GM19193 (cell line): Measurements from ENCODE around the gene MTA2.
A peak's percentile ranks its signal among the peaks of the same experiment; 100 is the strongest.

ENCODE experiments used
- POLR2A ChIP-seq: IDR thresholded peaks from 4 replicates; pipeline ENCODE4 v1.6.1; 2011; ENCODE audit not compliant: insufficient read depth, insufficient read length; ENCODE audit errors: extremely low read depth

MTA2 gene

GRCh38 chr11:62603776-62604299 is 2.2 kb upstream of the MTA2 start:
- no peak for TF ChIP-seq POLR2A

- TF ChIP-seq POLR2A, result no peak
These were observed 1.4 kb upstream of the MTA2 start for GRCh38 chr11:62603072-62603408.

- no peak for TF ChIP-seq POLR2A
These were observed 741 bp upstream of the MTA2 start for GRCh38 chr11:62602141-62603071.

- TF ChIP-seq POLR2A, result no peak
These were observed 618 bp downstream of the MTA2 start for GRCh38 chr11:62601122-62601371.

- TF ChIP-seq POLR2A, result no peak
These were observed 1.1 kb downstream of the MTA2 start for GRCh38 chr11:62600367-62601121.

GRCh38 chr11:62599901-62600300 is 1.8 kb downstream of the MTA2 start:
- TF ChIP-seq POLR2A, result no peak

GRCh38 chr11:62599069-62599696 is 2.5 kb downstream of the MTA2 start:
- no peak for TF ChIP-seq POLR2A

- no peak for TF ChIP-seq POLR2A
These were observed 6.5 kb downstream of the MTA2 start for GRCh38 chr11:62595124-62595523.

GRCh38 chr11:62593434-62594044 is 8.1 kb downstream of the MTA2 start:
- TF ChIP-seq POLR2A, result no peak

GRCh38 chr11:62592989-62593421 is 8.7 kb downstream of the MTA2 start:
- TF ChIP-seq POLR2A, result no peak

GRCh38 chr11:62592146-62592815 is 9.4 kb downstream of the MTA2 start:
- TF ChIP-seq POLR2A, result no peak

GRCh38 chr11:62591448-62592145 is 10.1 kb downstream of the MTA2 start, which contains the start of gene TUT1:
TSS of gene TUT1 (minus strand) at chr11:62591523. CDS start at chr11:62591485, 38 bp downstream.
- peak; percentile 95 for TF ChIP-seq POLR2A

GRCh38 chr11:62588966-62589637 is 12.6 kb downstream of the MTA2 start:
- no peak for TF ChIP-seq POLR2A

- TF ChIP-seq POLR2A, result no peak
These were observed 20.5 kb downstream of the MTA2 start for GRCh38 chr11:62580959-62581715.
